ENCODE results near the gene SMIM32.

DNA sequence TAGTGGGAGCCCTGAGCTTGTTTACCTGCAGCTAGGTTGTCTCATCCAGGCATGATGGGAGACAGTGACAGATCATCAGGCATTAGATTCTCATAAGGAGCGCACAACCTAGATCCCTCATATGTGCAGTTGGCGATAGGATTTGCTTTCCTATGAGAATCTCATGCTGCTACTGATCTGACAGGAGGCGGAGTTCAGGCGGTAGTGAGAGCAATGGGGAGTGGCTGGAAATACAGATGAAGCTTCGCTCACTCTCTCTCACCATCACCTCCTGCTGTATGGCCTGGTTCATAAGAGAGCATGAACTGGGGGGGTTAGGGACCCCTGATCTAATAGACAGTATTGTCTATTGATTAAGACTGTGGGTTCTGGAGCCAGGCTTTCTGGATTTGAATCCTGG lies 35.4 kb downstream of the SMIM32 start:
- TF ChIP-seq, protein P1, sequence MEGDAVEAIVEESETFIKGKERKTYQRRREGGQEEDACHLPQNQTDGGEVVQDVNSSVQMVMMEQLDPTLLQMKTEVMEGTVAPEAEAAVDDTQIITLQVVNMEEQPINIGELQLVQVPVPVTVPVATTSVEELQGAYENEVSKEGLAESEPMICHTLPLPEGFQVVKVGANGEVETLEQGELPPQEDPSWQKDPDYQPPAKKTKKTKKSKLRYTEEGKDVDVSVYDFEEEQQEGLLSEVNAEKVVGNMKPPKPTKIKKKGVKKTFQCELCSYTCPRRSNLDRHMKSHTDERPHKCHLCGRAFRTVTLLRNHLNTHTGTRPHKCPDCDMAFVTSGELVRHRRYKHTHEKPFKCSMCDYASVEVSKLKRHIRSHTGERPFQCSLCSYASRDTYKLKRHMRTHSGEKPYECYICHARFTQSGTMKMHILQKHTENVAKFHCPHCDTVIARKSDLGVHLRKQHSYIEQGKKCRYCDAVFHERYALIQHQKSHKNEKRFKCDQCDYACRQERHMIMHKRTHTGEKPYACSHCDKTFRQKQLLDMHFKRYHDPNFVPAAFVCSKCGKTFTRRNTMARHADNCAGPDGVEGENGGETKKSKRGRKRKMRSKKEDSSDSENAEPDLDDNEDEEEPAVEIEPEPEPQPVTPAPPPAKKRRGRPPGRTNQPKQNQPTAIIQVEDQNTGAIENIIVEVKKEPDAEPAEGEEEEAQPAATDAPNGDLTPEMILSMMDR (IDR thresholded peaks at IDR 0.05), result no peak
- no peak for TF ChIP-seq POLR2A (IDR thresholded peaks at IDR 0.05)
